ENCODE measurements around the gene PADI2.

DNA sequence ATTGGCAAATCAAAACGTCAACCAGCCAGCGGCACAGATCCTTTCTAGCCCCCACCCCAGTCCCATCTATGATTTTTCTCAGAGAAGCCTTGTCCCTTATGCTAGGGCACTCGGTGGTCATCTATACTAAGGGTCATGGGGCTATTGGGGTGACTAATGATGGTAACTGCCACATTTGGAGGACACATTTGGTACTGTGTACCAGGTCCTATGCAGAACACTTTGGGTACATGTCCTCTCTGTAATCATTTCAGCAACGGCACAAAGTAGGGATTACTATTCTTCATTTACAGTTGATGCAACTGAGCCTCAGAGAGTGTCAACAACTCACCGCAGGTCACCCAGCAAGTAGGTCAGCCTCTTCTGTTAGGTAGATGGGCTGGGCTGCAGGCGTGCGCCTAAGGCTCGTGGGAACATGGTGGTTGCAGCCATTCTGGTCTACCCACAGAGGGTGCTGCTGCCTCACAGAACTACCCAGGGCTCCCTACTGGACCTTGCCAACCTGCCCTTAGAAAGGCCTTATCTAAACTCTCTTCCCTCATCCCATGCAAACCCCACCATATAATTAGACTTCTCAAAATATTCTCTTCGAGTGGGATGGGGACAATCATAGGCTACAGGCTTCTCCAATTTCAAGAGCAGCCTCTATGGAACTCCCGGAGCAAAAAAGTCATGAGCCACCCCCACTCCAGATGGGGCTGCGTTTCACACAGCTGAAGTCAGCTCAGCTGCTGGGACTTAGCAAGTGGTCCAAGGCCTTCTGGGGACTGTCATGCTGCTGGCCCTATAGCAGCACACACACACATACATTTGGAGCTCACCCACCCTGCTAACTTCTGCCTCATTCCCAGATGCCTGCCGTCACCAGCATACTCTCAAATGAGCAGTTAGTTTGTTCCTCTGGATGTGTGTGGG is 59.6 kb downstream of the PADI2 start:
- TF ChIP-seq EZH2 (IDR thresholded peaks at IDR 0.05; ENCODE audit: low read depth, unreplicated experiment) (no peak), POLR2AphosphoS5 (IDR thresholded peaks at IDR 0.05; ENCODE audit: low read depth) (no peak), EZH2phosphoT487 (IDR thresholded peaks at IDR 0.05; ENCODE audit: unreplicated experiment) (no peak), JUNB (IDR thresholded peaks at IDR 0.05; ENCODE audit: unreplicated experiment) (no peak), ZNF114 (CRISPR knock-in tag; IDR thresholded peaks at IDR 0.05) (no peak), CREB1 (CRISPR knock-in tag; IDR thresholded peaks at IDR 0.05; ENCODE audit: low read depth) (no peak), STAT1 (IDR thresholded peaks at IDR 0.05; ENCODE audit: unreplicated experiment) (no peak), ZNF331 (CRISPR knock-in tag; IDR thresholded peaks at IDR 0.05; ENCODE audit: low read depth) (no peak), NANOG (IDR thresholded peaks at IDR 0.05; ENCODE audit: borderline replicate concordance) (no peak)
- TF ChIP-seq, protein P1, sequence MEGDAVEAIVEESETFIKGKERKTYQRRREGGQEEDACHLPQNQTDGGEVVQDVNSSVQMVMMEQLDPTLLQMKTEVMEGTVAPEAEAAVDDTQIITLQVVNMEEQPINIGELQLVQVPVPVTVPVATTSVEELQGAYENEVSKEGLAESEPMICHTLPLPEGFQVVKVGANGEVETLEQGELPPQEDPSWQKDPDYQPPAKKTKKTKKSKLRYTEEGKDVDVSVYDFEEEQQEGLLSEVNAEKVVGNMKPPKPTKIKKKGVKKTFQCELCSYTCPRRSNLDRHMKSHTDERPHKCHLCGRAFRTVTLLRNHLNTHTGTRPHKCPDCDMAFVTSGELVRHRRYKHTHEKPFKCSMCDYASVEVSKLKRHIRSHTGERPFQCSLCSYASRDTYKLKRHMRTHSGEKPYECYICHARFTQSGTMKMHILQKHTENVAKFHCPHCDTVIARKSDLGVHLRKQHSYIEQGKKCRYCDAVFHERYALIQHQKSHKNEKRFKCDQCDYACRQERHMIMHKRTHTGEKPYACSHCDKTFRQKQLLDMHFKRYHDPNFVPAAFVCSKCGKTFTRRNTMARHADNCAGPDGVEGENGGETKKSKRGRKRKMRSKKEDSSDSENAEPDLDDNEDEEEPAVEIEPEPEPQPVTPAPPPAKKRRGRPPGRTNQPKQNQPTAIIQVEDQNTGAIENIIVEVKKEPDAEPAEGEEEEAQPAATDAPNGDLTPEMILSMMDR (conservative IDR thresholded peaks at IDR 0.05; ENCODE audit: low read depth in 2 of 2), result peak; percentile 85 to 96
- TF ChIP-seq, protein P2, sequence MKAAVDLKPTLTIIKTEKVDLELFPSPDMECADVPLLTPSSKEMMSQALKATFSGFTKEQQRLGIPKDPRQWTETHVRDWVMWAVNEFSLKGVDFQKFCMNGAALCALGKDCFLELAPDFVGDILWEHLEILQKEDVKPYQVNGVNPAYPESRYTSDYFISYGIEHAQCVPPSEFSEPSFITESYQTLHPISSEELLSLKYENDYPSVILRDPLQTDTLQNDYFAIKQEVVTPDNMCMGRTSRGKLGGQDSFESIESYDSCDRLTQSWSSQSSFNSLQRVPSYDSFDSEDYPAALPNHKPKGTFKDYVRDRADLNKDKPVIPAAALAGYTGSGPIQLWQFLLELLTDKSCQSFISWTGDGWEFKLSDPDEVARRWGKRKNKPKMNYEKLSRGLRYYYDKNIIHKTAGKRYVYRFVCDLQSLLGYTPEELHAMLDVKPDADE (IDR thresholded peaks at IDR 0.05), result no peak
- TF ChIP-seq, protein P3, sequence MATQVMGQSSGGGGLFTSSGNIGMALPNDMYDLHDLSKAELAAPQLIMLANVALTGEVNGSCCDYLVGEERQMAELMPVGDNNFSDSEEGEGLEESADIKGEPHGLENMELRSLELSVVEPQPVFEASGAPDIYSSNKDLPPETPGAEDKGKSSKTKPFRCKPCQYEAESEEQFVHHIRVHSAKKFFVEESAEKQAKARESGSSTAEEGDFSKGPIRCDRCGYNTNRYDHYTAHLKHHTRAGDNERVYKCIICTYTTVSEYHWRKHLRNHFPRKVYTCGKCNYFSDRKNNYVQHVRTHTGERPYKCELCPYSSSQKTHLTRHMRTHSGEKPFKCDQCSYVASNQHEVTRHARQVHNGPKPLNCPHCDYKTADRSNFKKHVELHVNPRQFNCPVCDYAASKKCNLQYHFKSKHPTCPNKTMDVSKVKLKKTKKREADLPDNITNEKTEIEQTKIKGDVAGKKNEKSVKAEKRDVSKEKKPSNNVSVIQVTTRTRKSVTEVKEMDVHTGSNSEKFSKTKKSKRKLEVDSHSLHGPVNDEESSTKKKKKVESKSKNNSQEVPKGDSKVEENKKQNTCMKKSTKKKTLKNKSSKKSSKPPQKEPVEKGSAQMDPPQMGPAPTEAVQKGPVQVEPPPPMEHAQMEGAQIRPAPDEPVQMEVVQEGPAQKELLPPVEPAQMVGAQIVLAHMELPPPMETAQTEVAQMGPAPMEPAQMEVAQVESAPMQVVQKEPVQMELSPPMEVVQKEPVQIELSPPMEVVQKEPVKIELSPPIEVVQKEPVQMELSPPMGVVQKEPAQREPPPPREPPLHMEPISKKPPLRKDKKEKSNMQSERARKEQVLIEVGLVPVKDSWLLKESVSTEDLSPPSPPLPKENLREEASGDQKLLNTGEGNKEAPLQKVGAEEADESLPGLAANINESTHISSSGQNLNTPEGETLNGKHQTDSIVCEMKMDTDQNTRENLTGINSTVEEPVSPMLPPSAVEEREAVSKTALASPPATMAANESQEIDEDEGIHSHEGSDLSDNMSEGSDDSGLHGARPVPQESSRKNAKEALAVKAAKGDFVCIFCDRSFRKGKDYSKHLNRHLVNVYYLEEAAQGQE (IDR thresholded peaks at IDR 0.05; ENCODE audit: unreplicated experiment), result no peak
- TF ChIP-seq, protein P4, sequence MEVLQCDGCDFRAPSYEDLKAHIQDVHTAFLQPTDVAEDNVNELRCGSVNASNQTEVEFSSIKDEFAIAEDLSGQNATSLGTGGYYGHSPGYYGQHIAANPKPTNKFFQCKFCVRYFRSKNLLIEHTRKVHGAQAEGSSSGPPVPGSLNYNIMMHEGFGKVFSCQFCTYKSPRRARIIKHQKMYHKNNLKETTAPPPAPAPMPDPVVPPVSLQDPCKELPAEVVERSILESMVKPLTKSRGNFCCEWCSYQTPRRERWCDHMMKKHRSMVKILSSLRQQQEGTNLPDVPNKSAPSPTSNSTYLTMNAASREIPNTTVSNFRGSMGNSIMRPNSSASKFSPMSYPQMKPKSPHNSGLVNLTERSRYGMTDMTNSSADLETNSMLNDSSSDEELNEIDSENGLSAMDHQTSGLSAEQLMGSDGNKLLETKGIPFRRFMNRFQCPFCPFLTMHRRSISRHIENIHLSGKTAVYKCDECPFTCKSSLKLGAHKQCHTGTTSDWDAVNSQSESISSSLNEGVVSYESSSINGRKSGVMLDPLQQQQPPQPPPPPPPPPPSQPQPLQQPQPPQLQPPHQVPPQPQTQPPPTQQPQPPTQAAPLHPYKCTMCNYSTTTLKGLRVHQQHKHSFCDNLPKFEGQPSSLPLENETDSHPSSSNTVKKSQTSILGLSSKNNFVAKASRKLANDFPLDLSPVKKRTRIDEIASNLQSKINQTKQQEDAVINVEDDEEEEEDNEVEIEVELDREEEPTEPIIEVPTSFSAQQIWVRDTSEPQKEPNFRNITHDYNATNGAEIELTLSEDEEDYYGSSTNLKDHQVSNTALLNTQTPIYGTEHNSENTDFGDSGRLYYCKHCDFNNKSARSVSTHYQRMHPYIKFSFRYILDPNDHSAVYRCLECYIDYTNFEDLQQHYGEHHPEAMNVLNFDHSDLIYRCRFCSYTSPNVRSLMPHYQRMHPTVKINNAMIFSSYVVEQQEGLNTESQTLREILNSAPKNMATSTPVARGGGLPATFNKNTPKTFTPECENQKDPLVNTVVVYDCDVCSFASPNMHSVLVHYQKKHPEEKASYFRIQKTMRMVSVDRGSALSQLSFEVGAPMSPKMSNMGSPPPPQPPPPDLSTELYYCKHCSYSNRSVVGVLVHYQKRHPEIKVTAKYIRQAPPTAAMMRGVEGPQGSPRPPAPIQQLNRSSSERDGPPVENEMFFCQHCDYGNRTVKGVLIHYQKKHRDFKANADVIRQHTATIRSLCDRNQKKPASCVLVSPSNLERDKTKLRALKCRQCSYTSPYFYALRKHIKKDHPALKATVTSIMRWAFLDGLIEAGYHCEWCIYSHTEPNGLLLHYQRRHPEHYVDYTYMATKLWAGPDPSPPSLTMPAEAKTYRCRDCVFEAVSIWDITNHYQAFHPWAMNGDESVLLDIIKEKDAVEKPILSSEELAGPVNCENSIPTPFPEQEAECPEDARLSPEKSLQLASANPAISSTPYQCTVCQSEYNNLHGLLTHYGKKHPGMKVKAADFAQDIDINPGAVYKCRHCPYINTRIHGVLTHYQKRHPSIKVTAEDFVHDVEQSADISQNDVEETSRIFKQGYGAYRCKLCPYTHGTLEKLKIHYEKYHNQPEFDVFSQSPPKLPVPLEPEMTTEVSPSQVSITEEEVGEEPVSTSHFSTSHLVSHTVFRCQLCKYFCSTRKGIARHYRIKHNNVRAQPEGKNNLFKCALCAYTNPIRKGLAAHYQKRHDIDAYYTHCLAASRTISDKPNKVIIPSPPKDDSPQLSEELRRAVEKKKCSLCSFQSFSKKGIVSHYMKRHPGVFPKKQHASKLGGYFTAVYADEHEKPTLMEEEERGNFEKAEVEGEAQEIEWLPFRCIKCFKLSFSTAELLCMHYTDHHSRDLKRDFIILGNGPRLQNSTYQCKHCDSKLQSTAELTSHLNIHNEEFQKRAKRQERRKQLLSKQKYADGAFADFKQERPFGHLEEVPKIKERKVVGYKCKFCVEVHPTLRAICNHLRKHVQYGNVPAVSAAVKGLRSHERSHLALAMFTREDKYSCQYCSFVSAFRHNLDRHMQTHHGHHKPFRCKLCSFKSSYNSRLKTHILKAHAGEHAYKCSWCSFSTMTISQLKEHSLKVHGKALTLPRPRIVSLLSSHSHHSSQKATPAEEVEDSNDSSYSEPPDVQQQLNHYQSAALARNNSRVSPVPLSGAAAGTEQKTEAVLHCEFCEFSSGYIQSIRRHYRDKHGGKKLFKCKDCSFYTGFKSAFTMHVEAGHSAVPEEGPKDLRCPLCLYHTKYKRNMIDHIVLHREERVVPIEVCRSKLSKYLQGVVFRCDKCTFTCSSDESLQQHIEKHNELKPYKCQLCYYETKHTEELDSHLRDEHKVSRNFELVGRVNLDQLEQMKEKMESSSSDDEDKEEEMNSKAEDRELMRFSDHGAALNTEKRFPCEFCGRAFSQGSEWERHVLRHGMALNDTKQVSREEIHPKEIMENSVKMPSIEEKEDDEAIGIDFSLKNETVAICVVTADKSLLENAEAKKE (CRISPR knock-in tag; IDR thresholded peaks at IDR 0.05), result no peak
